ENCODE measurements around the gene NCR2. TPM values are rescaled to one million over a fixed set of nuclear protein-coding genes. Genes with fewer than 3 reads are reported as not detected.

NCR2 gene
- total and polyA plus RNA-seq, 9 of the 15 experiments (the other 6 are each of a cell fraction or from before 2014, with no cell fraction given): not detected

DNA sequence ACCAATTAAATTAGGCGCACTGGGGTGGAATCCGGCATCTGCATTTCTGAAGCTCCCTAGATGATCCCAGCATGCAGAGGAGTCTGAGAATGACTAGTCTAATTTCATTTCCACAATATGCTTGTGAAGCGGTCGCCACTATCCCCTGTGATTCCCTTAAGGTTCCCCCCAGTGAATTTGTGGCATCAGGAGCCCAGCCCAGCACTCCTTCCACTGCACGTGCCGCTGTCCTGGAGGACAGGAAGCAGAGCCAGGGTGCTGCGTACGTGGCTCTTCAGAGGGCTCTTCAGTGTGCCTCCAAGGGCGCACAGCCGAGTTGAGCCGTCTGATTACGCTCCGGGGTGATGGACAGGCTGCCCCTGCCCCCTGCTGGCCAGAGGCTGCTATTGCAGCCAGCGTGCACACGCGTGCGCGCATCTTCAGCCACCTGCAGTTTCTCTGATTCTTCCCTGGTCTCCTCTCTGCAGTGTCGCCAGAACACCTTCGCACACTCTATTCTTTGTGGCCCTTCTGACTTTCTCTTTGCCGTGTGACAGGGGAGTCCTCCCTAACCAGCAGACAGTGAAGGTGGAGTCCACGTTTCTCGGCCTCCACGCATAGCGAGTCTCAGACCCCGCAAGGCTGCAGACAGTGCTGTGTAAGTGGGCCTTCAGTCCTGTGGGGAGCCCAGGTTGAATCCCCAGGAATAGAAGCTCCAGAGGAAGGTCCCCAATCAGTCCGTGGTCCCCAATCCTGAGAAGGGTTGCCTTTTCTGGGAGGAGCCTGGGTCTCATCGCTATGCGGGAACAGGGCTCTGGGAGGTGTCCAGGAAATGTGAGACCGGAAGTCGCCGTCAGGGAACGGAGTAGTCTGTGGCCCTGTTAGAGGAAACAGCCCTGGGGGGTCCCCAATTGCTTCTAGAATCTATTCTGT lies 16.5 kb upstream of the NCR2 start (continued):
- TF ChIP-seq, protein P1, sequence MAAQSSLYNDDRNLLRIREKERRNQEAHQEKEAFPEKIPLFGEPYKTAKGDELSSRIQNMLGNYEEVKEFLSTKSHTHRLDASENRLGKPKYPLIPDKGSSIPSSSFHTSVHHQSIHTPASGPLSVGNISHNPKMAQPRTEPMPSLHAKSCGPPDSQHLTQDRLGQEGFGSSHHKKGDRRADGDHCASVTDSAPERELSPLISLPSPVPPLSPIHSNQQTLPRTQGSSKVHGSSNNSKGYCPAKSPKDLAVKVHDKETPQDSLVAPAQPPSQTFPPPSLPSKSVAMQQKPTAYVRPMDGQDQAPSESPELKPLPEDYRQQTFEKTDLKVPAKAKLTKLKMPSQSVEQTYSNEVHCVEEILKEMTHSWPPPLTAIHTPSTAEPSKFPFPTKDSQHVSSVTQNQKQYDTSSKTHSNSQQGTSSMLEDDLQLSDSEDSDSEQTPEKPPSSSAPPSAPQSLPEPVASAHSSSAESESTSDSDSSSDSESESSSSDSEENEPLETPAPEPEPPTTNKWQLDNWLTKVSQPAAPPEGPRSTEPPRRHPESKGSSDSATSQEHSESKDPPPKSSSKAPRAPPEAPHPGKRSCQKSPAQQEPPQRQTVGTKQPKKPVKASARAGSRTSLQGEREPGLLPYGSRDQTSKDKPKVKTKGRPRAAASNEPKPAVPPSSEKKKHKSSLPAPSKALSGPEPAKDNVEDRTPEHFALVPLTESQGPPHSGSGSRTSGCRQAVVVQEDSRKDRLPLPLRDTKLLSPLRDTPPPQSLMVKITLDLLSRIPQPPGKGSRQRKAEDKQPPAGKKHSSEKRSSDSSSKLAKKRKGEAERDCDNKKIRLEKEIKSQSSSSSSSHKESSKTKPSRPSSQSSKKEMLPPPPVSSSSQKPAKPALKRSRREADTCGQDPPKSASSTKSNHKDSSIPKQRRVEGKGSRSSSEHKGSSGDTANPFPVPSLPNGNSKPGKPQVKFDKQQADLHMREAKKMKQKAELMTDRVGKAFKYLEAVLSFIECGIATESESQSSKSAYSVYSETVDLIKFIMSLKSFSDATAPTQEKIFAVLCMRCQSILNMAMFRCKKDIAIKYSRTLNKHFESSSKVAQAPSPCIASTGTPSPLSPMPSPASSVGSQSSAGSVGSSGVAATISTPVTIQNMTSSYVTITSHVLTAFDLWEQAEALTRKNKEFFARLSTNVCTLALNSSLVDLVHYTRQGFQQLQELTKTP (IDR thresholded peaks at IDR 0.05; ENCODE audit: low read depth in 1 of 2, partially characterized antibody in 2 of 2): no peak
- TF ChIP-seq NBN (IDR thresholded peaks at IDR 0.05; ENCODE audit: low read depth) (no peak), TRIM24 (IDR thresholded peaks at IDR 0.05) (peak in 1 of 2 experiments; percentile 20; a peak in 1 of 4 replicates), POLR2A (conservative IDR thresholded peaks at IDR 0.05) (no peak), RNF2 (IDR thresholded peaks at IDR 0.05) (peak; percentile 55; the same call in 1 of the 2 replicates), HIVEP1 (CRISPR knock-in tag; IDR thresholded peaks at IDR 0.05) (no peak), TEAD2 (tag; IDR thresholded peaks at IDR 0.05) (no peak), GTF2F1 (IDR thresholded peaks at IDR 0.05; ENCODE audit: low read depth, low read length) (no peak), KLF1 (tag; IDR thresholded peaks at IDR 0.05) (no peak), U2AF1 (optimal IDR thresholded peaks at IDR 0.05; ENCODE audit: low read depth, low read length) (no peak), HMG20B (CRISPR knock-in tag; IDR thresholded peaks at IDR 0.05) (no peak), POLR2G (IDR thresholded peaks at IDR 0.05; ENCODE audit: low read depth, low read length) (peak; percentile 78), EGR1 (conservative IDR thresholded peaks at IDR 0.05) (no peak), ZNF766 (CRISPR knock-in tag; conservative IDR thresholded peaks at IDR 0.05) (no peak), ZC3H8 (IDR thresholded peaks at IDR 0.05) (no peak)
- TF ChIP-seq, protein P2, sequence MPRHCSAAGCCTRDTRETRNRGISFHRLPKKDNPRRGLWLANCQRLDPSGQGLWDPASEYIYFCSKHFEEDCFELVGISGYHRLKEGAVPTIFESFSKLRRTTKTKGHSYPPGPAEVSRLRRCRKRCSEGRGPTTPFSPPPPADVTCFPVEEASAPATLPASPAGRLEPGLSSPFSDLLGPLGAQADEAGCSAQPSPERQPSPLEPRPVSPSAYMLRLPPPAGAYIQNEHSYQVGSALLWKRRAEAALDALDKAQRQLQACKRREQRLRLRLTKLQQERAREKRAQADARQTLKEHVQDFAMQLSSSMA (CRISPR knock-in tag; IDR thresholded peaks at IDR 0.05): no peak
- TF ChIP-seq, protein P3, sequence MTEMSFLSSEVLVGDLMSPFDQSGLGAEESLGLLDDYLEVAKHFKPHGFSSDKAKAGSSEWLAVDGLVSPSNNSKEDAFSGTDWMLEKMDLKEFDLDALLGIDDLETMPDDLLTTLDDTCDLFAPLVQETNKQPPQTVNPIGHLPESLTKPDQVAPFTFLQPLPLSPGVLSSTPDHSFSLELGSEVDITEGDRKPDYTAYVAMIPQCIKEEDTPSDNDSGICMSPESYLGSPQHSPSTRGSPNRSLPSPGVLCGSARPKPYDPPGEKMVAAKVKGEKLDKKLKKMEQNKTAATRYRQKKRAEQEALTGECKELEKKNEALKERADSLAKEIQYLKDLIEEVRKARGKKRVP (CRISPR knock-in tag; IDR thresholded peaks at IDR 0.05): no peak
- TF ChIP-seq, protein P4, sequence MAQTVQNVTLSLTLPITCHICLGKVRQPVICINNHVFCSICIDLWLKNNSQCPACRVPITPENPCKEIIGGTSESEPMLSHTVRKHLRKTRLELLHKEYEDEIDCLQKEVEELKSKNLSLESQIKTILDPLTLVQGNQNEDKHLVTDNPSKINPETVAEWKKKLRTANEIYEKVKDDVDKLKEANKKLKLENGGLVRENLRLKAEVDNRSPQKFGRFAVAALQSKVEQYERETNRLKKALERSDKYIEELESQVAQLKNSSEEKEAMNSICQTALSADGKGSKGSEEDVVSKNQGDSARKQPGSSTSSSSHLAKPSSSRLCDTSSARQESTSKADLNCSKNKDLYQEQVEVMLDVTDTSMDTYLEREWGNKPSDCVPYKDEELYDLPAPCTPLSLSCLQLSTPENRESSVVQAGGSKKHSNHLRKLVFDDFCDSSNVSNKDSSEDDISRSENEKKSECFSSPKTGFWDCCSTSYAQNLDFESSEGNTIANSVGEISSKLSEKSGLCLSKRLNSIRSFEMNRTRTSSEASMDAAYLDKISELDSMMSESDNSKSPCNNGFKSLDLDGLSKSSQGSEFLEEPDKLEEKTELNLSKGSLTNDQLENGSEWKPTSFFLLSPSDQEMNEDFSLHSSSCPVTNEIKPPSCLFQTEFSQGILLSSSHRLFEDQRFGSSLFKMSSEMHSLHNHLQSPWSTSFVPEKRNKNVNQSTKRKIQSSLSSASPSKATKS (CRISPR knock-in tag; IDR thresholded peaks at IDR 0.05): no peak
